Type B pancreatic cell (in vitro differentiated cells): ENCODE data around the gene MATCAP1. TPM values are rescaled to one million over a fixed set of nuclear protein-coding genes. Genes with fewer than 3 reads are reported as not detected.

ENCODE experiments used
- DNase-seq: peaks from one replicate; pipeline ENCODE4 v3.0.0; 2021; ENCODE audit warnings: mixed read lengths; ENCODE audit not compliant: unreplicated experiment; ENCODE audit errors: extremely low spot score
- H3K27ac Mint-ChIP-seq: 2 replicates; pipeline ENCODE4 v1.8.0; 2021; ENCODE audit warnings: mild to moderate bottlenecking, mixed read lengths
- H3K27me3 Mint-ChIP-seq: 2 replicates; pipeline ENCODE4 v1.8.0; 2021; ENCODE audit warnings: mixed read lengths
- H3K36me3 Mint-ChIP-seq: 2 replicates; pipeline ENCODE4 v1.8.0; 2021; ENCODE audit warnings: mixed read lengths
- H3K4me1 Mint-ChIP-seq: one replicate; pipeline ENCODE4 v1.8.0; 2021; ENCODE audit warnings: mixed read lengths; ENCODE audit not compliant: unreplicated experiment
- H3K4me3 Mint-ChIP-seq: 2 replicates; pipeline ENCODE4 v1.8.0; 2021; ENCODE audit warnings: mild to moderate bottlenecking, mixed read lengths
- H3K9me3 Mint-ChIP-seq: 2 replicates; pipeline ENCODE4 v1.8.0; 2021; ENCODE audit warnings: mixed read lengths
- total RNA-seq: library from RNA; stranded (reverse); gene quantifications from 2 replicates; pipeline ENCODE4 v1.2.1, GENCODE V29; 2021; ENCODE audit warnings: low replicate concordance
- TF ChIP-seq, protein P1 (sequence below): fragments of 200-600 bp; sonication (generic); conservative IDR thresholded peaks from 2 replicates; pipeline ENCODE4 v1.5.0; 2021; ENCODE audit warnings: antibody characterized with exemption, mild to moderate bottlenecking

The MATCAP1 gene
- total RNA-seq, 1 donor from 2014 or later: 77.8 TPM

DNA sequence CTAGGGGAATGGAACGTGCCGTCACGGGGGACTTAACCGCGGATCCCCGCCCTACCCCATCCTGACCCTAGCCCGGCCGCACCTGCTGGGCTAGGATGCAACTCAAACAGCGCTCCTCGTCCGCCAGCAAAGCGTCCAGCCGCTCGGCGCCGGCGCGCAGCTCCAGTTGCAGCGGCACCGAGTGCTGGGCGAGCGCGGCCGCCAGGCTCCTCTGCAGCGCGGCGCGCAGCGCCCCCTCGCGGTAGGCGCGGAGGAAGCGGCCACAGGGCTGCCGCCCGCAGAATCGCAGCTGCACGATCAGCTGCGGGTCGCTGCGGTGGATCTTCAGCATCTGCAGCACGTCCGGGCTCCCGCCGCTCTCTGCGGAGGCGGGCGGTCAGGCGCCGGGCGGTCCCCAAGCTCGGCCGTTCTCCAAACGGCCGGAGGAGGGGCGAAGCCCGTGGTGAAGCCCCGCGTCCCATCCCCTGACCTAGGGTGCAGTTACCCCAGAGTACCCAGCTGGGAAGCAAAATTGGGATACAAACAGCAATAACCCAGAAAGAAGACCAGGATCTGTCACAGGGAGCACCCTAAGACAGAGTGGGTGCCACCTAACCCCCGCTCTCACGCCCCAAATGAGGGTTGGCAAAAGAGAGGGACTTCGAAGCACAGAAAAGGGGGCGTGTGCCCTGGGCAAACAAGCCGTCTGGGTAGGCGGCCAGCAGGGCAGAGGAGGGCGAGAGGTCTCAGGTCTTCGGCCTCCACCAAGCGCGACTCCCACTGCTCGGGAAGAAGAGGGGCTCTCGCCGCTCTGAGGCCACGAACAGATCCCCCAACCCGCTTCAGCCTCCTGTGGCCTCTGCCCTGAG lies 28.2 kb downstream of the MATCAP1 start:
- Mint-ChIP-seq H3K4me1 (no peaks in the 10 kb centered on the region), H3K4me3 (peak overlapping the region; percentile 79), H3K9me3 (no peaks in the 10 kb centered on the region), H3K36me3 (no peaks in the 10 kb centered on the region), H3K27ac (no peak overlapping the region), H3K27me3 (peaks cover 85% of the 10 kb centered on the region)
- TF ChIP-seq, protein P1, sequence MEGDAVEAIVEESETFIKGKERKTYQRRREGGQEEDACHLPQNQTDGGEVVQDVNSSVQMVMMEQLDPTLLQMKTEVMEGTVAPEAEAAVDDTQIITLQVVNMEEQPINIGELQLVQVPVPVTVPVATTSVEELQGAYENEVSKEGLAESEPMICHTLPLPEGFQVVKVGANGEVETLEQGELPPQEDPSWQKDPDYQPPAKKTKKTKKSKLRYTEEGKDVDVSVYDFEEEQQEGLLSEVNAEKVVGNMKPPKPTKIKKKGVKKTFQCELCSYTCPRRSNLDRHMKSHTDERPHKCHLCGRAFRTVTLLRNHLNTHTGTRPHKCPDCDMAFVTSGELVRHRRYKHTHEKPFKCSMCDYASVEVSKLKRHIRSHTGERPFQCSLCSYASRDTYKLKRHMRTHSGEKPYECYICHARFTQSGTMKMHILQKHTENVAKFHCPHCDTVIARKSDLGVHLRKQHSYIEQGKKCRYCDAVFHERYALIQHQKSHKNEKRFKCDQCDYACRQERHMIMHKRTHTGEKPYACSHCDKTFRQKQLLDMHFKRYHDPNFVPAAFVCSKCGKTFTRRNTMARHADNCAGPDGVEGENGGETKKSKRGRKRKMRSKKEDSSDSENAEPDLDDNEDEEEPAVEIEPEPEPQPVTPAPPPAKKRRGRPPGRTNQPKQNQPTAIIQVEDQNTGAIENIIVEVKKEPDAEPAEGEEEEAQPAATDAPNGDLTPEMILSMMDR: peak; percentile 99
- DNase-seq: peak; percentile 94

DNA sequence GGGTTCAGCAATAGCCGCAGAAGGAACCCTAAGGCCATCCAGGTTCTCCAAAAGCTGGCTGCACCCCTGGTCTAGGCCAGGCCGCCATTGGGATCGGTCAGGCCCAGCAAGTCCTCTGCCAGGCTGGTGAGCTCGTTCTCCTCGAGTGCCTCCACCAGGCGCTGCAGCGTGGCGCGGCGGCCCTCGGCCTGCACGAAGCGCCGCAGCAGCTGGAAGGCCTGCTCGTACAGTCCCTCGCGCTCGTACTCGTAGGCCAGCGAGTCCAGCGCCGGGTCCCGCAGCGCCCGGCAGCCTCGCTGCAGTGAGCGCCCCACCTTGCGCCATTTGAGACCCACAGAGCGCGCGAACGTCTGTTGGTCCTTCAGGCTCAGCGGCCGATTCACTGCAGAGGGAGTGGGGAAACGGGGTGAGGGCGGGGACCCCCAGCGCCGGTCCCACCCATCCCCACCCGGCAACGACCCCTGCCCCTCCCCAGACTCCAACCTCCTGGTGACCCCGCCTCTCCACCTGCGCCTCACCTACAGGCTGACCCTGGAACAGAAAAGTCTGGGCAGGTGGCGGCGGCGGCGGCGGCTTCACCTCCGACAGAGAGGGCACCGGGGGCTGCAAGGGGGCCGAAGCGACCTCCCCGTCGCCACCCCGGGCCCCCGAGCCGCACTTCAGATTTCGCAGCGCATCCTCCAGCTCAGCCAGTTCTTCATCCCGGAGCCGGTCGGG lies 29.0 kb downstream of the MATCAP1 start:
- peak overlapping the region; percentile 79 for H3K4me3 Mint-ChIP-seq
- peaks cover 78% of the 10 kb centered on the region for H3K27me3 Mint-ChIP-seq
- no peaks in the 10 kb centered on the region for H3K9me3 Mint-ChIP-seq
- DNase-seq: no peak
- TF ChIP-seq, protein P1: no peak
- H3K27ac Mint-ChIP-seq: no peak overlapping the region
- H3K4me1 Mint-ChIP-seq: no peaks in the 10 kb centered on the region
- no peaks in the 10 kb centered on the region for H3K36me3 Mint-ChIP-seq

DNA sequence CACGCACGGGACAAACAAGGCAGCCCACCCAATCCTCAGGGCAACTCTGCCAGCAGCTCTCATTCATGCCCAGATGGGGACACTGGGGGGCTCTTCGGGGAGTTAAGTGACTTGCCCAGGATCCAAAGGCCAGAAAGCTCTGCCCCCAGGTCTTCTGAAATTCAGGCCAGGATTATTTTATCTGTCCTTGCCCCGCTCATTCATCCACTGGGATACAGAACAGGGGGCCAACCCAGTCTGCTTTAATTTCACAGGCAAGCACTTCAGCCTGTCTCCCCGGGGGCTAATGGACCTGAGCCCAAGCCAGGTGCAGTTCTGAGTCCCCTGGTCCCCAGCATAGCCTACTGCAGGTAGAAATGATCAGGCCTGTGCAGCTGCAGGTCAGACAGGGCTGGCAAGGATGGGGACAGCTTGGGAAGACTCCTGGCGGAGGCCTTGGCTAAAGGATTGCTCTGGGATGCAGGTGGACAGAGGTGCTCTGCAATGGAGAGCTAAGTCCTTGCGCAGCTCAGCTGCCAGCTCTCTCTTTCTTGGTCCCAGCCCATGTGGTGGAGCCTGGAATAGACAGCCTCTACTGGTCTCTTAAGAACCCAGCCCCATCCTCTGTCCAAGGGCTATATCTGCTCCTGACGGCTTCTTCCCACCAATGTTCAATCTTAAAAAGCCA lies 32.2 kb downstream of the MATCAP1 start:
- no peaks in the 10 kb centered on the region for H3K9me3 Mint-ChIP-seq
- peak overlapping the region; percentile 85 for H3K4me3 Mint-ChIP-seq
- DNase-seq: no peak
- peaks cover 5% of the 10 kb centered on the region for H3K36me3 Mint-ChIP-seq
- H3K4me1 Mint-ChIP-seq: no peaks in the 10 kb centered on the region
- peak overlapping the region; percentile 51 for H3K27ac Mint-ChIP-seq
- H3K27me3 Mint-ChIP-seq: peaks cover 55% of the 10 kb centered on the region
- TF ChIP-seq, protein P1: no peak

DNA sequence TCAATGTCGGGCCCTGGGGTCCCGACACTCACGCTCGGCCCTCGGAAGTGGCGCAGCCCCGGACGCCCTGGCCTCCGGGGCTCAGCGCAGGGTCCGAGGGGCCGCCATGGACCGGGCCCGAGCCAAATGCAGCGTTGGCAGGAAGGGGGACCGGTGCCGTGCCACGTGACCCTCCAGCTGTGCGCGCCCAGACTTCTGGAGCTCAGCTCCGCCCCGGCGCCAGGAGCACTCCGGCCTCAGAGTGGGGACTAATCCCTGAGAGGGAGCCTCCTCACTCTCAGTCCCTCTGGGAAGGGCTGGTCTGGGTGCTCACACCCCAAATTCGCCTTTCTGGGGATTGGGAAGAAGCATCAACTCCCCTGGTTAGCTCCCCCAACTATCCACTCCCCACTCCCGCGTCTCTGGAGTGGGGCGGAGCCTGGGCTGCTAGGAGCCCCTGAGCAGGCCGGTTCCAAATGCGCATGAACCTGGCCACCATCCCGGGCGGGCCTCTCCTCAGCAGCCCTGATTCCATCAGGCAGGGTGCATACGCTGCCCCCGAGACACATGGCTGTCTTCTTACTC lies 32.8 kb downstream of the MATCAP1 start, which contains the start of gene B3GNT9:
Gene B3GNT9, minus strand, starts transcription at position 166 of the 564 bp plus-strand sequence. CDS start 513 bp downstream, outside the sequence.
- DNase-seq: no peak
- Mint-ChIP-seq H3K9me3 (no peaks in the 10 kb centered on the region), H3K4me3 (peak within 1 kb of the TSS; percentile 85), H3K4me1 (no peaks in the 10 kb centered on the region), H3K27ac (peak within 1 kb of the TSS; percentile 51), H3K36me3 (peaks cover 10% of the 10 kb centered on the region), H3K27me3 (peaks cover 48% of the 10 kb centered on the region)
- TF ChIP-seq, protein P1: no peak

DNA sequence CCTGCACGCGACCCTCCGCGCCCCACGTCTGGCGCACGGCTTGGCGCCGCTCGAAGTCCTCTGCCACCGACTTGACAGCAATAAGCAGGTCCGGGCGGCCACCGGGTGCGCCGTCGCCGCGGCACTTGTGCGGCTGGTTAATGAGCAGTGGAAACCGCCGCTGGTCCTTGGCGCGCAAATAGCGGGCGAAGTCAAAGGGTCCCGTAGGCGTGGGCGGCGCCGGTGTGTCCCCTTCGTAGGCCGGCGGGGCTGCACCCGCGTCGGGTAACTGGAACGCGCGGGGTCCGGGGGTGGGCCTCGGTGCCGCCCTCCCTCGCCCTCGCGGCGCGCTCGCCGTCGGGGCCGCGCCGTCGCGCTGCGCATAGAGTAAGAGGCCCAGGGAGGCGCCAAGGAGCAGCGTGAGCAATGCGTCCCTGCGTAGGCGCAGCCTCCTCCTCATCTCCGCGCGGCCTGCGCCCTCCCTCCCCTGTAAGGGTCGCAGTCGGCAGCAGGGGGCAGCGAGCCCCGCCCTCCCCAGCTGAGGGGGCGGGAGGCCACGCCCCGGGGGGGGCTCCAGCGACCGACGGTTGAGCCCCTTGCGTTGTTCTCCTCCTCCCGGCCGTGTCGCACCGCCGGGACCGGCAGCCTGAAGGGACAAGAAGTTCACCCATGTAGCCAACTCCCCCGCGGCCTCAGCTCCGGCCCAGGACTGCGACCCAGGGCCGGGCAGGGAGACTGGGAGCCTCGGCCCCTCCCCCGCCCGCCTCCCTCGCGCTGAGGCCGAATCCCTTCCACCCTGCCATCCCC lies 33.5 kb downstream of the MATCAP1 start:
- Mint-ChIP-seq H3K9me3 (no peaks in the 10 kb centered on the region), H3K27me3 (peaks cover 43% of the 10 kb centered on the region), H3K36me3 (peaks cover 12% of the 10 kb centered on the region), H3K4me1 (no peaks in the 10 kb centered on the region), H3K27ac (no peak overlapping the region), H3K4me3 (peak overlapping the region; percentile 85)
- TF ChIP-seq, protein P1: peak; percentile 52
- no peak for DNase-seq
